DND-41 (cell line): Measurements from ENCODE around the gene ATP6V1B1.

Source experiments
- ATAC-seq: fragments of 200-7000 bp; cut with Tn5 transposase; 3 replicates; pipeline ENCODE4 v1.9.1; 2021; ENCODE audit warnings: low read depth; ENCODE audit not compliant: insufficient read depth
- DNase-seq: peaks from one replicate; pipeline ENCODE4 v3.0.0-alpha.2; 2020
- H2AFZ ChIP-seq: 2 replicates; pipeline ENCODE4 v1.6.0; 2012; ENCODE audit warnings: low read depth, low read length
- H3K27ac ChIP-seq: 2 replicates; pipeline ENCODE4 v1.5.1; 2012; ENCODE audit warnings: low read length, inconsistent platforms
- H3K27me3 ChIP-seq: fragments of 200-600 bp; sonication (generic); 2 replicates; pipeline ENCODE4 v1.6.0; 2012; ENCODE audit warnings: low read length, mild to moderate bottlenecking, inconsistent platforms; ENCODE audit not compliant: insufficient read depth, poor library complexity
- H3K36me3 ChIP-seq: 2 replicates; pipeline ENCODE4 v1.5.1; 2012; ENCODE audit warnings: low read length, inconsistent platforms; ENCODE audit not compliant: insufficient read depth
- H3K4me1 ChIP-seq: 2 replicates; pipeline ENCODE4 v1.5.1; 2012; ENCODE audit warnings: mild to moderate bottlenecking, low read length; ENCODE audit not compliant: insufficient read depth
- H3K4me2 ChIP-seq: 2 replicates; pipeline ENCODE4 v1.6.0; 2012; ENCODE audit warnings: mild to moderate bottlenecking, moderate library complexity, low read length, inconsistent platforms; ENCODE audit not compliant: insufficient read depth
- H3K4me3 ChIP-seq, 2 experiments: fragments of 200-600 bp in 1 of 2; shearing (Covaris generic) in 1 of 2; 2 replicates each; pipeline ENCODE4 v1.5.1; 2012 to 2016; ENCODE audit warnings: inconsistent platforms in 2 of 2, low read length in 2 of 2, mild to moderate bottlenecking in 2 of 2, low read depth in 1 of 2, moderate library complexity in 1 of 2
- H3K79me2 ChIP-seq: 2 replicates; pipeline ENCODE4 v1.6.0; 2012; ENCODE audit warnings: low read length, inconsistent platforms; ENCODE audit not compliant: insufficient read depth
- H3K9ac ChIP-seq: 2 replicates; pipeline ENCODE4 v1.6.0; 2012; ENCODE audit warnings: low read depth, mild to moderate bottlenecking, inconsistent platforms, low read length, moderate library complexity
- H3K9me3 ChIP-seq: 2 replicates; pipeline ENCODE4 v1.5.1; 2012; ENCODE audit warnings: low read length, moderate library complexity, mild to moderate bottlenecking, inconsistent platforms; ENCODE audit not compliant: insufficient read depth, severe bottlenecking
- H4K20me1 ChIP-seq: 2 replicates; pipeline ENCODE4 v1.6.0; 2012; ENCODE audit warnings: low read length; ENCODE audit not compliant: insufficient read depth
- EZH2 ChIP-seq: IDR thresholded peaks from 3 replicates; pipeline ENCODE4 v1.6.1; 2012; ENCODE audit warnings: borderline replicate concordance, low read depth, mild to moderate bottlenecking, moderate library complexity, low read length, inconsistent platforms; ENCODE audit not compliant: severe bottlenecking
- TF ChIP-seq, protein P1 (sequence below): IDR thresholded peaks from 2 replicates; pipeline ENCODE4 v1.5.1; 2012; ENCODE audit warnings: borderline replicate concordance, low read length, moderate library complexity, mild to moderate bottlenecking; ENCODE audit not compliant: poor library complexity, severe bottlenecking; ENCODE audit errors: extremely low read depth

Gene ATP6V1B1

DNA sequence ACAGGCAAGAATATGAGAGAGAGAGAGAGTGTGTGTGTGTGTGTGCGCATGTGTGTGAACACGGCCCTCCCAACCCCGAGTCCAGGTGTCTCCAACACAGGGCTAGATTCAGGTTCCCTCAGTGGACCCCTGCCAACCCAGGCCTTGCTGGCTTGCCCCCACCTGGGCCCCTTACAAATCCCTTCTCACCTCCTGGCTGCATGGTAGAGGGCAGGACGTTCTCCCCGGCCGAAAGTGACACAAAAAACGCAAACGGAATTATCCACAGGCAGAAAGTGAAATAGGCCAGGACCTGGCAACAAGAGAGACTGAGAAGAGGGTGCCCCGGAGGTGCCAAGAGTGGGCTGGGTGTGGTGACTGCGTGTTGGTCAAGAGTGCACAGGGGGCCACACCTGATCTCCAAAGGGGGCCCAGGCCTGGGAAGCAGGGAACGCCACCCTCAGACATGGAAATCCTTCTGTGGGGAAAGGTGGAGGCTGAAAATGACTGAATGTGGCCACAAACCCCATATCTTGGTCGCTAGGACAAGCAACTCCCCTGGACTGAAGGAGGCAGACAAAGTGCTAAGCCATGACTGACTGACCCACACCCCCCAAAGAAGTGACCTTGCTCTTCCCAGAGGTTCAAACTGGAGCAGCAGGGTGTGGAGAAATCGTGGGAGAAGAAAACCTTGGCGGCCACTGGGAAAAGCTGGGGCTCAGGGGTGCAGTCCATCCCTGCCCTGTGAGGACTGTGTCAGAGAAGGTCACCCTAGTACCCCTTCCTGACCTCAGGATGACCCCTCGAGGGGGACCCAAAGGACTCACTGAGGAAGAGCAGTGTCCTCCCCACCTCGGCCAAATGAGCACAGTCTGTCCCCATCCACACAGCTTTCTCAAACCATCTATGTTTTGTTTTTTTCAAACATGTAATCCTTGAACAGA is 53.3 kb downstream of the ATP6V1B1 start:
- H3K27ac ChIP-seq = no peak overlapping the region
- no peak overlapping the region for H3K4me2 ChIP-seq
- H3K79me2 ChIP-seq = peaks cover 33% of the 10 kb centered on the region
- peaks cover 24% of the 10 kb centered on the region for H3K4me1 ChIP-seq
- H3K9ac ChIP-seq = no peak overlapping the region
- DNase-seq = no peak
- H4K20me1 ChIP-seq = peaks cover 37% of the 10 kb centered on the region
- ATAC-seq = no peak
- H3K9me3 ChIP-seq = no peaks in the 10 kb centered on the region
- peaks cover 79% of the 10 kb centered on the region for H3K36me3 ChIP-seq
- H3K4me3 ChIP-seq = no peak overlapping the region
- H2AFZ ChIP-seq = no peak overlapping the region
- TF ChIP-seq EZH2 = no peak
- TF ChIP-seq, protein P1, sequence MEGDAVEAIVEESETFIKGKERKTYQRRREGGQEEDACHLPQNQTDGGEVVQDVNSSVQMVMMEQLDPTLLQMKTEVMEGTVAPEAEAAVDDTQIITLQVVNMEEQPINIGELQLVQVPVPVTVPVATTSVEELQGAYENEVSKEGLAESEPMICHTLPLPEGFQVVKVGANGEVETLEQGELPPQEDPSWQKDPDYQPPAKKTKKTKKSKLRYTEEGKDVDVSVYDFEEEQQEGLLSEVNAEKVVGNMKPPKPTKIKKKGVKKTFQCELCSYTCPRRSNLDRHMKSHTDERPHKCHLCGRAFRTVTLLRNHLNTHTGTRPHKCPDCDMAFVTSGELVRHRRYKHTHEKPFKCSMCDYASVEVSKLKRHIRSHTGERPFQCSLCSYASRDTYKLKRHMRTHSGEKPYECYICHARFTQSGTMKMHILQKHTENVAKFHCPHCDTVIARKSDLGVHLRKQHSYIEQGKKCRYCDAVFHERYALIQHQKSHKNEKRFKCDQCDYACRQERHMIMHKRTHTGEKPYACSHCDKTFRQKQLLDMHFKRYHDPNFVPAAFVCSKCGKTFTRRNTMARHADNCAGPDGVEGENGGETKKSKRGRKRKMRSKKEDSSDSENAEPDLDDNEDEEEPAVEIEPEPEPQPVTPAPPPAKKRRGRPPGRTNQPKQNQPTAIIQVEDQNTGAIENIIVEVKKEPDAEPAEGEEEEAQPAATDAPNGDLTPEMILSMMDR = no peak
- H3K27me3 ChIP-seq = no peaks in the 10 kb centered on the region

DNA sequence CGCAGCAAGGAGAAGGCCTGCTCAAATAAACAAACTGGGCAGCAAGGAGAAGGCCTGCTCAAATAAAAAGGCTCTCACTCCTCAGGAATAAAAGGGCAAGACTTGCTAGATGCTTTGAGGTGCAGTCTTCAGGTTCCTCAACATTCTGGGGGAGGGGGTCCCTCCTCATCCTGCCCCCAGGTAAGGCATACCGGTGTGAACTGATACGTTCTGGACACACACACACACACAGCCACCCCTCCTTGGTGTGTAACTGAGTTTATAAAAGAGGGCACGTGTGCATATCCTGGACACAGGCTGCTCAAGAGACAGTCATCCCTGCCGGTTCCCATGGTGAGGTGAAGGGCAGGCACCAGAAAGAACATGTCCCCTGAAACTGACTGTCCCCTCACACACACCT is 54.5 kb downstream of the ATP6V1B1 start:
- H3K36me3 ChIP-seq = peaks cover 73% of the 10 kb centered on the region
- ATAC-seq (no peak), DNase-seq (no peak)
- no peak overlapping the region for H3K4me2 ChIP-seq
- H2AFZ ChIP-seq = no peak overlapping the region
- H3K27ac ChIP-seq = no peak overlapping the region
- peaks cover 29% of the 10 kb centered on the region for H3K4me1 ChIP-seq
- no peak overlapping the region for H3K9ac ChIP-seq
- H3K9me3 ChIP-seq = no peaks in the 10 kb centered on the region
- TF ChIP-seq EZH2 = no peak
- TF ChIP-seq, protein P1 = no peak
- H4K20me1 ChIP-seq = peaks cover 41% of the 10 kb centered on the region
- peaks cover 39% of the 10 kb centered on the region for H3K79me2 ChIP-seq
- H3K27me3 ChIP-seq = no peaks in the 10 kb centered on the region
- H3K4me3 ChIP-seq = no peak overlapping the region

DNA sequence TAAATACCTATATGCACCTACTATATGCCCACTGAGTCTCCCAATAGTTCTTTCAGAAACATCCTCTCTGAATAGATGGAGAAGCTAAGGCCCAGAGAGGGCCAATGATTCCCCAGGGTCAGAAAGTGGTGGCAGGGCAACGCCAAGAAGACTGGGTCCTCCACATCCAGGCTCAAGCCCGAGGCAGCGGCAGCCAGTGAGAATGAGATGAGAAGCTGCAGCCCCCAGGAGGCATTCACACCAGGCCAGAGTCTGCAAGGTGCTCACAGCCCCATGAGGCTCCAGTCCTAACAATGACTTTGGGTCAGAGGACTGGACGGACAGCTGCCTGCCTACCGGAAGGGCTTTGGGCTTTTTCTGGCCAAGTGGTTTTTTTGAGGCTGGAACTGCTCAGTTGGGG is 55.4 kb downstream of the ATP6V1B1 start:
- H3K27ac ChIP-seq = no peak overlapping the region
- H4K20me1 ChIP-seq = peaks cover 41% of the 10 kb centered on the region
- H3K4me2 ChIP-seq = no peak overlapping the region
- H3K9ac ChIP-seq = no peak overlapping the region
- DNase-seq (no peak), ATAC-seq (no peak)
- peaks cover 64% of the 10 kb centered on the region for H3K36me3 ChIP-seq
- no peaks in the 10 kb centered on the region for H3K27me3 ChIP-seq
- H3K79me2 ChIP-seq = peaks cover 39% of the 10 kb centered on the region
- H3K4me1 ChIP-seq = peaks cover 35% of the 10 kb centered on the region
- H2AFZ ChIP-seq = no peak overlapping the region
- no peaks in the 10 kb centered on the region for H3K9me3 ChIP-seq
- no peak overlapping the region for H3K4me3 ChIP-seq
- TF ChIP-seq EZH2 = no peak
- TF ChIP-seq, protein P1 = no peak
